Measurements from ENCODE around the gene GYPE.
"Not testable (repeated sequence)": the region's sequence is repeated elsewhere in the genome, so short reads cannot be mapped to it uniquely, and the experiment has no call there.

The GYPE gene

DNA sequence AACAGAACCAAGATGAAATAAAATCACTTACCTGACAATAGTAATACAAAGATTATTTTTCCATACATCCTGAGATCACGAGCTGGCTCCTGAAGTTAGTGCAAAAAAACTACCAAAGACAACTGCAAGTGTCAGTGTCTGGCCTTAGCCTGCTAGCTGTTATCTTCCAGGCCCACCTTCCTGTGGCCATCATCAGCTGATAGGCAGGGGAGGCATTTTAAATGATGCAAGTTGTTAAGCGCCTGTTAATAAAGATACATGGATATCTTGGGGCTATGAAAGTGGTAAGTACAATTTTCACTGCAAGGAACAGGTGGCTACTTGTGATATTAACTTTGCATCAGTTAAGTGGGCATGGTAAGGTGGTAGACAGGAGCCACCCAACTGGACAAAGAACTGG lies at the start of gene GYPE:
GYPE (minus strand) TSS at position 120 of the 400 bp plus-strand sequence; CDS start at position 68, 52 bp downstream.
- H3K27ac ChIP-seq; H3K36me3 ChIP-seq; H3K4me1 ChIP-seq (ENCODE audit: control insufficient read depth in 1 of 2, insufficient read depth in 1 of 2, low read depth in 1 of 2, low read length in 1 of 2); H3K4me3 ChIP-seq (ENCODE audit: low read depth in 1 of 2, low read length in 1 of 2); H3K9me3 ChIP-seq: not testable (repeated sequence)
- H3K27me3 ChIP-seq = peaks cover 16% of the 10 kb centered on the region

DNA sequence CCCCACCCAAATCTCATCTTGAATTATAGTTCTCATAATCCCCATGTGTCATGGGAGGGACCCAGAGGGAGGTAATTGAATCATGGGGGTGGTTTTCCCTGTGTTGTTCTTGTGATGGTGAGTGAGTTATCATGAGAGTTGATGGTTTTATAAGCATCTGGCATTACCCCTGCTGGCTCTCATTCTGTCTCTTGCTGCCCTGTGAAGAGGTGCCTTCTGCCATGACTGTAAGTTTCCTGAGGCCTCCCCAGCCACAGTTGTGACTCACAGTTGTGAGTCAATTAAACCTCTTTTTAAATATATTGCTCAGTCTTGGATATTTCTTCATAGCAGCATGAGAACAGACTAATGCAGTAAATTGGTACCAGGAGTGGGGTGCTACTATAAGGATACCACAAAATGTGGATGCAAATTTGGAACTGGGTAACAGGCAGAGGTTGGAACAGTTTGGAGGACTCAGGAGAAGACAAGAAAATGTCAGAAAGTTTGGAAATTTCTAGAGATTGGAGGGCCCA lies 46.2 kb upstream of the GYPE start:
- H3K9me3 ChIP-seq; H3K4me1 ChIP-seq (ENCODE audit: control insufficient read depth in 1 of 2, insufficient read depth in 1 of 2, low read depth in 1 of 2, low read length in 1 of 2); H3K36me3 ChIP-seq; H3K27me3 ChIP-seq; H3K27ac ChIP-seq; H3K4me3 ChIP-seq (ENCODE audit: low read depth in 1 of 2, low read length in 1 of 2): not testable (repeated sequence)

DNA sequence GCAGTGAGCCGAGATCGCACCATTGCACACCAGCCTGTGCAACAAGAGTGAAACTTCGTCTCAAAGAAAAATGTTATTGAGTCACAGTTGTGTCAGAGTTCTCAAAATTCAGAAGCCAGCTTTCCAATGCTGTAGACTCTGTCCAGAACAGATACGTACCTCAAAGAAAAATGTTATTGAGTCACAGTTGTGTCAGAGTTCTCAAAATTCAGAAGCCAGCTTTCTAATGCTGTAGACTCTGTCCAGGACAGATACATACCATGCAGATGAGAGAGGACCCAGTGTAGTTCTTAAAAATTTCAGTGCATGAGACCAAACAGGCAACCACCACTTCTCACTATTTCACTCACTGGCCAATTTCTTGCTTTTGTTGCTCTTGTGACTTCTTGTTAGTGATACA lies 45.6 kb upstream of the GYPE start:
- not testable (repeated sequence) for H3K27ac ChIP-seq; H3K27me3 ChIP-seq; H3K4me3 ChIP-seq (ENCODE audit: low read depth in 1 of 2, low read length in 1 of 2); H3K4me1 ChIP-seq (ENCODE audit: control insufficient read depth in 1 of 2, insufficient read depth in 1 of 2, low read depth in 1 of 2, low read length in 1 of 2); H3K9me3 ChIP-seq; H3K36me3 ChIP-seq

DNA sequence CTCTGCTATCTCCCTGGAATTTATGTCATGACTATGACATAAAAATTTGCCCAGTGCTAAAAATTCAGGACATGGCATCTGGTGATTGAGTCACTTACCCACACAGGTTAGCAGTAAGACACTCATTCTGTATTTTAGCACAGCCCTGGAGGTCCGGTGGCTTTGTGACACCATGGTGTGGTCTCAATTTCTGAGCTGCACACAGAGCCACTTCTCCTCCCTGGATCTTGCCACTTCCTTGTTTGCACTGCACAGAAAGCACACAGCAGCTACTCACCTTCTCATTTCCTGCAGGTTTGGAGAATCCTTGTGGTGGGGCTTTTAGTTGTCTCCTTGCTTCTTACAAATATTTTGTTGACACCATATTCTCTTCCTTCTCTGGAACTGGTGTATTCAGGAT lies 44.8 kb upstream of the GYPE start:
- not testable (repeated sequence) for H3K4me1 ChIP-seq (ENCODE audit: control insufficient read depth in 1 of 2, insufficient read depth in 1 of 2, low read depth in 1 of 2, low read length in 1 of 2); H3K27ac ChIP-seq; H3K9me3 ChIP-seq; H3K36me3 ChIP-seq; H3K4me3 ChIP-seq (ENCODE audit: low read depth in 1 of 2, low read length in 1 of 2); H3K27me3 ChIP-seq

DNA sequence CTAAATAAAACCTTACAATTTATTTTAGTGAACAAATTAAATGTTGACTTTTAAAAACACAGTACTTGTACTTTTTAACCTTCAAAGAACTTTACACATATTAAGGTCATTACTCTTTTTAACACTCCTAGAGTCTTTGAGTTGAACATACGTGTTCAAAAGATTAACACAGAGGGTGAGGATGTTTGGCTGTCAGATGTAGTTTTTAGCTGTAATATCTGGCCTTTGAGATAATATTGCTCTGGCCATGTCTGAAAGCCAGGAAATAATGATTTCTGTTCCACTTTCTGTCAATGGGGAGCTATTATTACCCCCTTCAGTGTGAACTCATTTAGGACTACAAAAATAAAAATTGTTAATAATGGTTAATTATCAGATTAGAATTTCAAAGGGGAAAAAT lies 42.1 kb upstream of the GYPE start:
- H3K27ac ChIP-seq; H3K4me1 ChIP-seq (ENCODE audit: control insufficient read depth in 1 of 2, insufficient read depth in 1 of 2, low read depth in 1 of 2, low read length in 1 of 2); H3K9me3 ChIP-seq; H3K27me3 ChIP-seq; H3K4me3 ChIP-seq (ENCODE audit: low read depth in 1 of 2, low read length in 1 of 2); H3K36me3 ChIP-seq: not testable (repeated sequence)

DNA sequence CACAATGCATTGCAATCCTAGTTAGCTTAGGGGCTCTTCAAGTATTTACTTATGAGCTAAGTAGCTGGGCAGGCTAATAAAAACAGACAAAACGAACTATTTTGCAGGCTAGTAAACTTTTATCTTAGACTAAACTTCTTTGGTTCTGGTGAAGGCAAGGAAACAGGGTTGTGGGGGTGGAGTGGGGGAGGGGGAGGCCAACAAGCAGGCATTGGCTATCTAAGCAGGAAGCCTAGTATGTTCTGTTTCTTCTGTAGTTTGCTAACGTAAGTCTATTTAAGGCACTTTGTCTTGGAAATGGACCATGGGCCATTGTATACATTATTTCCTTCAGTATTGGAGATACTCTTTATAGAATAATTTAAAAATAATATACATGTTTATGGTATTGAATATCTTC lies 35.3 kb upstream of the GYPE start:
- not testable (repeated sequence) for H3K27ac ChIP-seq; H3K9me3 ChIP-seq; H3K4me1 ChIP-seq (ENCODE audit: control insufficient read depth in 1 of 2, insufficient read depth in 1 of 2, low read depth in 1 of 2, low read length in 1 of 2); H3K36me3 ChIP-seq; H3K4me3 ChIP-seq (ENCODE audit: low read depth in 1 of 2, low read length in 1 of 2); H3K27me3 ChIP-seq

DNA sequence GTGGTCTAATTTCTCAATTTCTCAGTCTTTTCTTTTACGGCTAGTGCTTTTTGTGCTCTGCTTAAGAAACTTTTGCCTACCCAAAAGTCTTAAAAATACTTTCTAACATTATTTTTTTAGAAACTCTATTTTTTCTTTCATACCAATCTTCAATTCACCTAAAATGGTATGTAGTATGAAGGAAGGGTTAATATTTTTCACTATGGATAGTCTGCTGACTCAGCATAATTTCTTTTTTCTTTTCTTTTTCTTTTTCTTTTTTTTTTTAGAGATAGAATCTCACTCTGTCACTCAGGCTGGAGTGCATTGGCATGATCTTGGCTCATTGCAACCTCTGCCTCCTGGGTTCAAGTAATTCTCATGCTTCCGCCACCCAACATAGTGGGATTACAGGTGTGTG lies 34.2 kb upstream of the GYPE start:
- TF ChIP-seq, protein P1, sequence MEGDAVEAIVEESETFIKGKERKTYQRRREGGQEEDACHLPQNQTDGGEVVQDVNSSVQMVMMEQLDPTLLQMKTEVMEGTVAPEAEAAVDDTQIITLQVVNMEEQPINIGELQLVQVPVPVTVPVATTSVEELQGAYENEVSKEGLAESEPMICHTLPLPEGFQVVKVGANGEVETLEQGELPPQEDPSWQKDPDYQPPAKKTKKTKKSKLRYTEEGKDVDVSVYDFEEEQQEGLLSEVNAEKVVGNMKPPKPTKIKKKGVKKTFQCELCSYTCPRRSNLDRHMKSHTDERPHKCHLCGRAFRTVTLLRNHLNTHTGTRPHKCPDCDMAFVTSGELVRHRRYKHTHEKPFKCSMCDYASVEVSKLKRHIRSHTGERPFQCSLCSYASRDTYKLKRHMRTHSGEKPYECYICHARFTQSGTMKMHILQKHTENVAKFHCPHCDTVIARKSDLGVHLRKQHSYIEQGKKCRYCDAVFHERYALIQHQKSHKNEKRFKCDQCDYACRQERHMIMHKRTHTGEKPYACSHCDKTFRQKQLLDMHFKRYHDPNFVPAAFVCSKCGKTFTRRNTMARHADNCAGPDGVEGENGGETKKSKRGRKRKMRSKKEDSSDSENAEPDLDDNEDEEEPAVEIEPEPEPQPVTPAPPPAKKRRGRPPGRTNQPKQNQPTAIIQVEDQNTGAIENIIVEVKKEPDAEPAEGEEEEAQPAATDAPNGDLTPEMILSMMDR (IDR thresholded peaks at IDR 0.05) = no peak
- Histone ChIP-seq H3K27me3 (no peaks in the 10 kb centered on the region), H3K36me3 (no peaks in the 10 kb centered on the region), H3K27ac (no peak overlapping the region), H3K4me1 (ENCODE audit: control insufficient read depth in 1 of 2, insufficient read depth in 1 of 2, low read depth in 1 of 2, low read length in 1 of 2) (no peaks in the 10 kb centered on the region), H3K9me3 (no peaks in the 10 kb centered on the region), H3K4me3 (ENCODE audit: low read depth in 1 of 2, low read length in 1 of 2) (no peak overlapping the region)

DNA sequence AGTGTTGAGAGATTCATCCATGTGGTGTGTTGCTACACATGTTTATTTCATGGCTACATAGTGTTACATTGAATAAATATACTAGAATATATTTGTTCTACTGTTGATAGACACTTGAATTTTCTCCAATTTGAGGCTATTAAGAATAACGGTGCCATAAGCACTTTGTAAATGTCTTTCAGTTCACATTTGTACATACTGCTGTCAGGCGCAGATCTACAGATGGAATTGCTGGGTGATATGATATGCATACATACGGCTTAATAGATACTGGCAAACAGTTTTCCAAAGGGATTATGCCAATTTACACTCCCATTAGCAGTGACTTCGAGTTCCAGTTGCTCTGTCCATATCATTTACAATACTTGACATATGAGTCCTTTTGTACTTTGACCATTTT lies 33.5 kb upstream of the GYPE start:
- not testable (repeated sequence) for H3K27me3 ChIP-seq; H3K4me3 ChIP-seq (ENCODE audit: low read depth in 1 of 2, low read length in 1 of 2); H3K9me3 ChIP-seq; H3K27ac ChIP-seq; H3K36me3 ChIP-seq; H3K4me1 ChIP-seq (ENCODE audit: control insufficient read depth in 1 of 2, insufficient read depth in 1 of 2, low read depth in 1 of 2, low read length in 1 of 2)

DNA sequence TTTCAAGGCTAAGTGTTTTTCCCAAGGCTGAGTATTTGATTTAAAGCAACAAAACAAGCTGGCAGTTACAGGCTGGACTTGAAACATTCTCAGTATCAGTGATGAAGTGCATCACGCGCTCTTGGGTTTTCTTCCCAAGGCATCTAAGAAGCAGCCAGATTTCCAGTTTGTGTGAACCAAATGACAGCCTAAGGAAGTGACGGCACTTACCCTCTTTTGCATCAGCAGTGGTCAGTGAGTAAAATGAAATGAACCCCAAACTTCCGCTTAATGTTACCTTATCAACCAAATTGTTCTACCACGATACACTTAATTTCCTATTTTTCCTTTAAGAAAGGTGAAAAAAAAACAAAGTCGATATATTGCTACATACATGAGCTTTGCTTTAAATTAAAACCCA lies 15.8 kb upstream of the GYPE start:
- Histone ChIP-seq H3K4me3 (ENCODE audit: low read depth in 1 of 2, low read length in 1 of 2) (no peak overlapping the region), H3K9me3 (no peaks in the 10 kb centered on the region)
- TF ChIP-seq, protein P1 (IDR thresholded peaks at IDR 0.05) = no peak

DNA sequence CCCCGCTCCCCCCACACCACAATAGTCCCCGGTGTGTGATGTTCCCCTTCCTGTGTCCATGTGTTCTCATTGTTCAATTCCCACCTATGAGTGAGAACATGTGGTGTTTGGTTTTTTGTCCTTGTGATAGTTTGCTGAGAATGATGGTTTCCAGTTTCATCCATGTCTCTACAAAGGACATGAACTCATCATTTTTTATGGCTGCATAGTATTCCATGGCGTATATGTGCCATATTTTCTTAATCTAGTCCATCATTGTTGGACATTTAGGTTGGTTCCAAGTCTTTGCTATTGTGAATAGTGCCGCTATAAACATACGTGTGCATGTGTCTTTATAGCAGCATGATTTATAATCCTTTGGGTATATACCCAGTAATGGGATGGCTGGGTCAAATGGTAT lies 11.1 kb upstream of the GYPE start:
- H3K27me3 ChIP-seq = peaks cover 38% of the 10 kb centered on the region
- H3K4me3 ChIP-seq (ENCODE audit: low read depth in 1 of 2, low read length in 1 of 2); H3K9me3 ChIP-seq; H3K36me3 ChIP-seq; H3K27ac ChIP-seq; H3K4me1 ChIP-seq (ENCODE audit: control insufficient read depth in 1 of 2, insufficient read depth in 1 of 2, low read depth in 1 of 2, low read length in 1 of 2): not testable (repeated sequence)

More for the DNA sequence above, 15.8 kb upstream of the GYPE start:
- Histone ChIP-seq H3K27ac (no peak overlapping the region), H3K36me3 (no peaks in the 10 kb centered on the region), H3K27me3 (peaks cover 16% of the 10 kb centered on the region), H3K4me1 (ENCODE audit: control insufficient read depth in 1 of 2, insufficient read depth in 1 of 2, low read depth in 1 of 2, low read length in 1 of 2) (no peaks in the 10 kb centered on the region)

DNA sequence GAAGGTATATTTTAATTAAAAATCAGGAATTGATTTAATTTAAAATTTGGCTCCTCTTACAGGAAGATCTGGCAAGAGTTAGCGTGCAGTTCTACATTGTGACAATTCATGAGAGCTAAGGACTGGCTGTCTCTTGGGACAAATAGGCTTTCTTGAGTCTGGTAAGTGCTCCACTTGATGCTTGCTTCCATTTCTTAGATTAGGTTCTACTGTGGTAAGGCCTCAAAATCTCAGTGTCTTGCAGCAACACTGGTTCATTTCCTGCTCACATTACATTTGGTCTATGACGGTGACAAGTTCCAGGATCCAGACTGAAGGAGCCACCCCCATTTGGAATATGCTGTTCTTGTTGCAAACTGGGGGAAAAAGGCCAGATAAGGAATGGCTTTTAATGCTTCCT lies 7.1 kb upstream of the GYPE start:
- not testable (repeated sequence) for H3K4me1 ChIP-seq (ENCODE audit: control insufficient read depth in 1 of 2, insufficient read depth in 1 of 2, low read depth in 1 of 2, low read length in 1 of 2); H3K27ac ChIP-seq; H3K4me3 ChIP-seq (ENCODE audit: low read depth in 1 of 2, low read length in 1 of 2); H3K36me3 ChIP-seq; H3K9me3 ChIP-seq
- peaks cover 48% of the 10 kb centered on the region for H3K27me3 ChIP-seq

DNA sequence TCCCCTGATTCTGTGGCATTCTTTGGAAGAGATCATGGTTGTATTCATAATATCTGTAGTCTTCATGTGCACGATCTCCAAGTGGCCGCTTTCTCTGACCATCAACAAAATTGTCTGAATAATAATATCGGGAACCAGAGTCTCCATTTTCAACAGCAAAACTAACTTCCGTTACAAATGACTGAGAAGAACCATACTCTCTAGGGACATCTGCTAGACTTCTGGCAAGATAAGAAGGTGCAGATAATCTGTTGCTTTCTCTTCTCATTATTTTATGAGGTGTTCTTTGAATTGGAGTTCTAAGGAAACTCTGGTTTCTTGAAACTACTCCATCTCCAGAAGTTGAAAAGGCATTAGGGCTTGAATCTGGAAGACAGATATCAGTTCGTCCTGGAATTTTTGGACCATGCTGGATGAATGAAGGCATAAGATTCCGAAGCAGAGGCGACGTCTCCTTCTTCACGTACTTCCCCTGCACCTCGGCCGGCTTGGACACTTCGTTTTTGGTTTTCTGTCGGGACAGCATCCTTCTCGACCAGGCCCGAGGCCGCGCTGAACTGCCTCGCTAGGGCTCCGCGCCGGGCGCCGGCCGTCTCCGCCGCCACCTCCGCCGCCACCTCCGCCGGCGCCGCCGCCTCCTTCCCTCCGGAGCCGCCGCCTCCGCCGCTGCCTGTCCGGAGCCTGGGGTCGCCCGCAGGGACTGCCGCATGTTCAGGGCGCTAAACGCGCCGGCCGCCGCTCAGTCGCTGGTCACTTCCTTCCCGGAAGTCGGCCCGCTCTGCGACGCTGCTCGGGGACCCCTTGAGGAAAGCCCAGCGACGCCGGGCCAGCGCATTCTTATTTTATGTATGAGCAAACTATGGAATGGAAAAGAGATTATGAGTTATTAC lies 6.4 kb upstream of the GYPE start:
- H3K4me1 ChIP-seq (ENCODE audit: control insufficient read depth in 1 of 2, insufficient read depth in 1 of 2, low read depth in 1 of 2, low read length in 1 of 2); H3K27ac ChIP-seq; H3K4me3 ChIP-seq (ENCODE audit: low read depth in 1 of 2, low read length in 1 of 2); H3K36me3 ChIP-seq; H3K9me3 ChIP-seq: not testable (repeated sequence)
- H3K27me3 ChIP-seq = peaks cover 48% of the 10 kb centered on the region

All from neutrophil (primary cell).